Subcutaneous adipose tissue (tissue), 4 donors: Measurements from ENCODE around the gene GPBP1L1. TPM values are rescaled to one million over a fixed set of nuclear protein-coding genes. Genes with fewer than 3 reads are reported as not detected.

Source experiments
- CTCF ChIP-seq: fragments of 450-650 bp; IDR thresholded peaks from one replicate; pipeline ENCODE4 v1.5.1; 2016; ENCODE audit warnings: low read depth, mild to moderate bottlenecking, control low read depth, antibody characterized with exemption, moderate library complexity
- total RNA-seq, 4 donors: library from RNA; depleted of rRNA; stranded (reverse); fragments of >200 nt; gene quantifications; one replicate each; pipeline ENCODE4 v1.1.0, GENCODE V29; 2016

Gene GPBP1L1
- total RNA-seq, 4 donors from 2014 or later, result 85.3 to 124 (median 109) TPM

- no peak for TF ChIP-seq CTCF
These were observed 73.3 kb downstream of the GPBP1L1 start for GRCh38 chr1:45612941-45613579.

GRCh38 chr1:45610589-45611226 lies 75.6 kb downstream of the GPBP1L1 start:
- no peak for TF ChIP-seq CTCF

GRCh38 chr1:45608175-45609156 lies 77.9 kb downstream of the GPBP1L1 start:
- no peak for TF ChIP-seq CTCF

GRCh38 chr1:45607404-45608074 lies 78.8 kb downstream of the GPBP1L1 start:
- TF ChIP-seq CTCF, result no peak

GRCh38 chr1:45604239-45604638 lies 82.1 kb downstream of the GPBP1L1 start:
- TF ChIP-seq CTCF, result no peak

GRCh38 chr1:45594412-45594811 lies 91.9 kb downstream of the GPBP1L1 start:
- TF ChIP-seq CTCF, result no peak
